Measurements from ENCODE around the gene KLHL22. TPM values are rescaled to one million over a fixed set of nuclear protein-coding genes. Genes with fewer than 3 reads are reported as not detected.

KLHL22 gene
- total and polyA plus RNA-seq, 2 of the 13 experiments (the other 11 are each of a cell fraction or from before 2014, with no cell fraction given) = 10.9 to 14.8 TPM

GRCh38 chr22:20438427-20438677 lies 57.2 kb downstream of the KLHL22 start:
- ATAC-seq (no peak), DNase-seq (ENCODE audit: low spot score) (no peak), FAIRE-seq (no peak)
- no peaks in the 10 kb centered on the region for H3K9me3 ChIP-seq (ENCODE audit: low read length)
- H3K4me1 ChIP-seq (ENCODE audit: insufficient read depth, low read length) = peaks cover 49% of the 10 kb centered on the region
- intact Hi-C loops (cut with micrococcal nuclease; ENCODE audit: unreplicated experiment) = no loop called here
- peaks cover 0 to 3% of the 10 kb centered on the region in 2 experiments; a peak in 2 of 5 replicates for H3K36me3 ChIP-seq (replicated peaks in 1 of 2; ENCODE audit: control insufficient read depth in 1 of 2, insufficient read depth in 2 of 2, low read length in 2 of 2)
- 56% methylated on average over 6 of the region's 6 CpGs for WGBS (ENCODE audit: low lambda C conversion rate)
- H4K20me1 ChIP-seq (ENCODE audit: insufficient read depth, low read length) = peaks cover 15% of the 10 kb centered on the region
- CTCF ChIA-PET (ENCODE audit: low intra/inter-chr PET ratio, low total read pairs) = no interaction called here
- in situ Hi-C loops (cut with HindIII; ENCODE audit: extremely low pct_ligation_motif_present, low pct_unique_long_range_greater_than_20kb) = no loop called here
- BruUV-seq (replicated peaks) = no TSS peak
- H3K27ac ChIP-seq (ENCODE audit: extremely low read length, insufficient read depth, low read length) = no peak overlapping the region
- H3K27me3 ChIP-seq (ENCODE audit: control insufficient read depth in 1 of 2, insufficient read depth in 2 of 2, low read length in 2 of 2) = no peaks in the 10 kb centered on the region
- TF ChIP-seq SALL1 (CRISPR knock-in tag; IDR thresholded peaks at IDR 0.05) (0 out of 2 replicates have a peak, but pooled peaks have one; percentile 3), ZFX (CRISPR knock-in tag; IDR thresholded peaks at IDR 0.05; ENCODE audit: low read depth) (no peak), ZNF776 (CRISPR knock-in tag; IDR thresholded peaks at IDR 0.05) (no peak), ZNF501 (CRISPR knock-in tag; IDR thresholded peaks at IDR 0.05) (0 out of 2 replicates have a peak, but pooled peaks have one; percentile 35), DNMT1 (CRISPR knock-in tag; IDR thresholded peaks at IDR 0.05) (0 out of 2 replicates have a peak, but pooled peaks have one; percentile 14), GTF3A (CRISPR knock-in tag; conservative IDR thresholded peaks at IDR 0.05) (no peak), DBP (CRISPR knock-in tag; IDR thresholded peaks at IDR 0.05; ENCODE audit: not compliant biosample characterization) (no peak), ELF4 (CRISPR knock-in tag; IDR thresholded peaks at IDR 0.05; ENCODE audit: borderline replicate concordance) (no peak)
- peak overlapping the region; percentile 51 to 91 (median 87); a peak in 4 of 6 replicates for H3K4me3 ChIP-seq (replicated peaks in 1 of 3; ENCODE audit: insufficient read depth in 1 of 3, low read depth in 2 of 3, low read length in 3 of 3)
- peak overlapping the region; percentile 48; the same call in 1 of the 2 replicates for H3K9ac ChIP-seq (ENCODE audit: insufficient read depth, low read depth, low read length)
- POLR2A ChIA-PET = no interaction called here
- no peak overlapping the region for H2AFZ ChIP-seq (ENCODE audit: low read length)
- H3K4me2 ChIP-seq (ENCODE audit: low read depth, low read length) = peak overlapping the region; percentile 100
- H3K79me2 ChIP-seq (ENCODE audit: insufficient read depth, low read length) = peaks cover 15% of the 10 kb centered on the region

Measured in HepG2 (cell line).